IPS DF 6.9 (cell line): ENCODE data around the gene QPCTL.

Source experiments
- DNase-seq: peaks from one replicate; pipeline ENCODE4 v3.0.0-alpha.2; 2013; ENCODE audit warnings: low read depth, low spot score
- H3K27ac ChIP-seq: one replicate; pipeline ENCODE4 v1.5.1; 2013; ENCODE audit warnings: low read length, control low read depth
- H3K27me3 ChIP-seq: 2 replicates; pipeline ENCODE4 v1.6.1; 2013; ENCODE audit warnings: mild to moderate bottlenecking, low read length; ENCODE audit not compliant: control insufficient read depth, insufficient read depth
- H3K36me3 ChIP-seq: 2 replicates; pipeline ENCODE4 v1.6.1; 2013; ENCODE audit warnings: low read length; ENCODE audit not compliant: control insufficient read depth, insufficient read depth
- H3K4me1 ChIP-seq: 2 replicates; pipeline ENCODE4 v1.6.1; 2013; ENCODE audit warnings: low read length; ENCODE audit not compliant: control insufficient read depth, insufficient read depth
- H3K4me3 ChIP-seq: 2 replicates; pipeline ENCODE4 v1.5.1; 2013; ENCODE audit warnings: mild to moderate bottlenecking, low read length
- H3K9me3 ChIP-seq: 2 replicates; pipeline ENCODE4 v1.6.1; 2013; ENCODE audit warnings: low read length, inconsistent platforms; ENCODE audit not compliant: control insufficient read depth, insufficient read depth
- WGBS: extraction: QIAGEN DNeasy Blood & Tissue Kit; methylation state at CpG from one replicate; pipeline ENCODE4 v1.1.7; 2013; ENCODE audit warnings: mixed read lengths, missing lambda C conversion rate; ENCODE audit not compliant: insufficient read length, insufficient coverage; 5-methylcytosine and 5-hydroxymethylcytosine counted together

Gene QPCTL

GRCh38 chr19:45705115-45705514 lies 12.6 kb downstream of the QPCTL start:
- Histone ChIP-seq H3K4me3 (no peak overlapping the region), H3K27me3 (no peaks in the 10 kb centered on the region), H3K27ac (no peak overlapping the region), H3K9me3 (no peaks in the 10 kb centered on the region; the same call in 1 of the 2 replicates), H3K36me3 (peaks cover 19% of the 10 kb centered on the region), H3K4me1 (no peaks in the 10 kb centered on the region)
- no CpG with 5 or more reads among the region's 9 CpGs for WGBS
- DNase-seq: no peak

- no CpG with 5 or more reads among the region's 12 CpGs for WGBS
- peaks cover 18% of the 10 kb centered on the region for H3K36me3 ChIP-seq
Measured at GRCh38 chr19:45705710-45706415, 13.4 kb downstream of the QPCTL start.

GRCh38 chr19:45710356-45711130 lies 18.1 kb downstream of the QPCTL start:
- WGBS: no CpG with 5 or more reads among the region's 10 CpGs

More at GRCh38 chr19:45705710-45706415, 13.4 kb downstream of the QPCTL start:
- H3K27me3 ChIP-seq: no peaks in the 10 kb centered on the region
- H3K4me3 ChIP-seq: no peak overlapping the region
- H3K9me3 ChIP-seq: no peaks in the 10 kb centered on the region; the same call in 1 of the 2 replicates
- no peaks in the 10 kb centered on the region for H3K4me1 ChIP-seq
- DNase-seq: no peak
- H3K27ac ChIP-seq: no peak overlapping the region

GRCh38 chr19:45711851-45712698 lies 19.6 kb downstream of the QPCTL start:
- H3K4me1 ChIP-seq: no peaks in the 10 kb centered on the region
- no CpG with 5 or more reads among the region's 76 CpGs for WGBS
- DNase-seq: no peak
- H3K9me3 ChIP-seq: no peaks in the 10 kb centered on the region
- peaks cover 9% of the 10 kb centered on the region for H3K36me3 ChIP-seq
- H3K4me3 ChIP-seq: no peak overlapping the region
- no peaks in the 10 kb centered on the region for H3K27me3 ChIP-seq
- H3K27ac ChIP-seq: no peak overlapping the region

More at GRCh38 chr19:45710356-45711130, 18.1 kb downstream of the QPCTL start:
- DNase-seq: no peak
- H3K9me3 ChIP-seq: no peaks in the 10 kb centered on the region
- no peaks in the 10 kb centered on the region for H3K4me1 ChIP-seq
- H3K27me3 ChIP-seq: no peaks in the 10 kb centered on the region
- peaks cover 9% of the 10 kb centered on the region for H3K36me3 ChIP-seq
- no peak overlapping the region for H3K4me3 ChIP-seq
- H3K27ac ChIP-seq: no peak overlapping the region

GRCh38 chr19:45712699-45713067 lies 20.2 kb downstream of the QPCTL start:
- no CpG with 5 or more reads among the region's 25 CpGs for WGBS
- Histone ChIP-seq H3K4me1 (no peaks in the 10 kb centered on the region), H3K4me3 (no peak overlapping the region), H3K27ac (no peak overlapping the region), H3K36me3 (peaks cover 9% of the 10 kb centered on the region), H3K9me3 (no peaks in the 10 kb centered on the region), H3K27me3 (no peaks in the 10 kb centered on the region)
- no peak for DNase-seq

GRCh38 chr19:45713141-45713540 lies 20.7 kb downstream of the QPCTL start:
- WGBS: no CpG with 5 or more reads among the region's 15 CpGs
- Histone ChIP-seq H3K27ac (no peak overlapping the region), H3K4me1 (peaks cover 1% of the 10 kb centered on the region; the same call in 1 of the 2 replicates), H3K27me3 (no peaks in the 10 kb centered on the region), H3K9me3 (no peaks in the 10 kb centered on the region), H3K36me3 (peaks cover 9% of the 10 kb centered on the region), H3K4me3 (no peak overlapping the region)
- no peak for DNase-seq

GRCh38 chr19:45715139-45715538 lies 22.7 kb downstream of the QPCTL start:
- Histone ChIP-seq H3K4me1 (peaks cover 2% of the 10 kb centered on the region; the same call in 1 of the 2 replicates), H3K27me3 (no peaks in the 10 kb centered on the region), H3K36me3 (peaks cover 9% of the 10 kb centered on the region), H3K27ac (no peak overlapping the region), H3K4me3 (no peak overlapping the region), H3K9me3 (no peaks in the 10 kb centered on the region)
- no peak for DNase-seq
- WGBS: no CpG with 5 or more reads among the region's 3 CpGs

GRCh38 chr19:45716359-45717130 lies 24.1 kb downstream of the QPCTL start:
- DNase-seq: no peak

GRCh38 chr19:45717131-45717982 lies 24.9 kb downstream of the QPCTL start:
- Histone ChIP-seq H3K27ac (no peak overlapping the region), H3K4me3 (peak overlapping the region; percentile 72; the same call in 1 of the 2 replicates), H3K27me3 (no peaks in the 10 kb centered on the region), H3K4me1 (peaks cover 2% of the 10 kb centered on the region; the same call in 1 of the 2 replicates), H3K9me3 (no peaks in the 10 kb centered on the region), H3K36me3 (peaks cover 5% of the 10 kb centered on the region)
- WGBS: no CpG with 5 or more reads among the region's 51 CpGs
- peak; percentile 98 for DNase-seq

More at GRCh38 chr19:45716359-45717130, 24.1 kb downstream of the QPCTL start:
- no peak overlapping the region for H3K27ac ChIP-seq
- peak overlapping the region; percentile 72; the same call in 1 of the 2 replicates for H3K4me3 ChIP-seq
- H3K9me3 ChIP-seq: no peaks in the 10 kb centered on the region
- peaks cover 9% of the 10 kb centered on the region for H3K36me3 ChIP-seq
- H3K4me1 ChIP-seq: peaks cover 2% of the 10 kb centered on the region; the same call in 1 of the 2 replicates
- WGBS: 100% methylated on average over 3 of the region's 24 CpGs
- H3K27me3 ChIP-seq: no peaks in the 10 kb centered on the region
